ENCODE data around the gene JUND. TPM values are rescaled to one million over a fixed set of nuclear protein-coding genes. Genes with fewer than 3 reads are reported as not detected.
A peak's percentile ranks its signal among the peaks of the same experiment; 100 is the strongest.

Gene JUND
- total RNA-seq, 1 donor from 2014 or later: 168 TPM

- no peak overlapping the region for H3K4me3 Mint-ChIP-seq (ENCODE audit: low read depth)
- DNase-seq (ENCODE audit: low spot score, unreplicated experiment): no peak
- H3K27me3 Mint-ChIP-seq: no peaks in the 10 kb centered on the region
- no peaks in the 10 kb centered on the region for H3K36me3 Mint-ChIP-seq (ENCODE audit: insufficient read depth)
- no peak overlapping the region for H3K27ac Mint-ChIP-seq
- H3K9me3 Mint-ChIP-seq (ENCODE audit: low read depth): no peaks in the 10 kb centered on the region
- TF ChIP-seq CTCF (IDR thresholded peaks at IDR 0.05; ENCODE audit: unreplicated experiment): no peak
- H3K4me1 Mint-ChIP-seq (ENCODE audit: low read depth): peaks cover 8% of the 10 kb centered on the region
These were observed 13.6 kb upstream of the JUND start for GRCh38 chr19:18295034-18295451.

GRCh38 chr19:18294467-18294864 lies 13.0 kb upstream of the JUND start:
- no peak for DNase-seq (ENCODE audit: low spot score, unreplicated experiment)
- peaks cover 11% of the 10 kb centered on the region for H3K4me1 Mint-ChIP-seq (ENCODE audit: low read depth)
- H3K36me3 Mint-ChIP-seq (ENCODE audit: insufficient read depth): no peaks in the 10 kb centered on the region
- H3K9me3 Mint-ChIP-seq (ENCODE audit: low read depth): no peaks in the 10 kb centered on the region
- no peaks in the 10 kb centered on the region for H3K27me3 Mint-ChIP-seq
- TF ChIP-seq CTCF (IDR thresholded peaks at IDR 0.05; ENCODE audit: unreplicated experiment): no peak
- H3K27ac Mint-ChIP-seq: no peak overlapping the region
- H3K4me3 Mint-ChIP-seq (ENCODE audit: low read depth): no peak overlapping the region

- DNase-seq (ENCODE audit: low spot score, unreplicated experiment): no peak
- no peaks in the 10 kb centered on the region for H3K9me3 Mint-ChIP-seq (ENCODE audit: low read depth)
- H3K4me3 Mint-ChIP-seq (ENCODE audit: low read depth): peak overlapping the region; percentile 82
- H3K36me3 Mint-ChIP-seq (ENCODE audit: insufficient read depth): no peaks in the 10 kb centered on the region
- H3K27ac Mint-ChIP-seq: peak overlapping the region; percentile 20
- TF ChIP-seq CTCF (IDR thresholded peaks at IDR 0.05; ENCODE audit: unreplicated experiment): no peak
- H3K27me3 Mint-ChIP-seq: no peaks in the 10 kb centered on the region
- peaks cover 11% of the 10 kb centered on the region for H3K4me1 Mint-ChIP-seq (ENCODE audit: low read depth)
These were observed 12.4 kb upstream of the JUND start for GRCh38 chr19:18293642-18294466.

GRCh38 chr19:18292810-18293641 lies 11.6 kb upstream of the JUND start:
- DNase-seq (ENCODE audit: low spot score, unreplicated experiment): no peak
- Mint-ChIP-seq H3K36me3 (ENCODE audit: insufficient read depth) (no peaks in the 10 kb centered on the region), H3K27ac (peak overlapping the region; percentile 94), H3K9me3 (ENCODE audit: low read depth) (no peaks in the 10 kb centered on the region), H3K27me3 (no peaks in the 10 kb centered on the region), H3K4me1 (ENCODE audit: low read depth) (peaks cover 13% of the 10 kb centered on the region), H3K4me3 (ENCODE audit: low read depth) (peak overlapping the region; percentile 82)
- TF ChIP-seq CTCF (IDR thresholded peaks at IDR 0.05; ENCODE audit: unreplicated experiment): no peak

GRCh38 chr19:18292462-18292809 lies 11.0 kb upstream of the JUND start:
- H3K4me1 Mint-ChIP-seq (ENCODE audit: low read depth): peaks cover 14% of the 10 kb centered on the region
- TF ChIP-seq CTCF (IDR thresholded peaks at IDR 0.05; ENCODE audit: unreplicated experiment): no peak
- no peak for DNase-seq (ENCODE audit: low spot score, unreplicated experiment)

More at GRCh38 chr19:18292462-18292809, 11.0 kb upstream of the JUND start:
- Mint-ChIP-seq H3K36me3 (ENCODE audit: insufficient read depth) (no peaks in the 10 kb centered on the region), H3K27me3 (no peaks in the 10 kb centered on the region), H3K27ac (peak overlapping the region; percentile 94), H3K4me3 (ENCODE audit: low read depth) (peak overlapping the region; percentile 82), H3K9me3 (ENCODE audit: low read depth) (no peaks in the 10 kb centered on the region)
